ENCODE data around the gene ENDOV. TPM values are rescaled to one million over a fixed set of nuclear protein-coding genes. Genes with fewer than 3 reads are reported as not detected.
A peak's percentile ranks its signal among the peaks of the same experiment; 100 is the strongest.

Gene ENDOV
- total RNA-seq, 4 donors from 2014 or later = 9.1 to 14.7 (median 13.0) TPM

- no peak for DNase-seq (ENCODE audit: extremely low spot score)
- Histone ChIP-seq H3K27me3 (no peaks in the 10 kb centered on the region), H3K4me3 (no peak overlapping the region), H3K4me1 (peaks cover 22 to 53% (median 38%) of the 10 kb centered on the region in 4 donors), H3K27ac (replicated peaks in 1 of 4) (peak overlapping the region in 3 of 4 donors; percentile 66 to 82 (median 69)), H3K36me3 (no peaks in the 10 kb centered on the region), H3K9me3 (no peaks in the 10 kb centered on the region)
- intact Hi-C loops (cut with DNase I) = no loop called here
- TF ChIP-seq CTCF (IDR thresholded peaks at IDR 0.05) = no peak
- TF ChIP-seq POLR2A (IDR thresholded peaks at IDR 0.05; ENCODE audit: low read depth) = no peak
- TF ChIP-seq POLR2AphosphoS5 (IDR thresholded peaks at IDR 0.05) = no peak
- no peak for TF ChIP-seq EP300 (IDR thresholded peaks at IDR 0.05)
- WGBS = 90% methylated on average over 8 of the region's 9 CpGs
Observed at GRCh38 chr17:80451104-80451775, 36.3 kb downstream of the ENDOV start.

- Histone ChIP-seq H3K27ac (replicated peaks in 1 of 4) (no peak overlapping the region), H3K9me3 (no peaks in the 10 kb centered on the region), H3K4me1 (peaks cover 33 to 64% (median 49%) of the 10 kb centered on the region in 4 donors), H3K27me3 (no peaks in the 10 kb centered on the region), H3K36me3 (no peaks in the 10 kb centered on the region), H3K4me3 (no peak overlapping the region)
- DNase-seq (ENCODE audit: extremely low spot score) = no peak
- TF ChIP-seq POLR2A (IDR thresholded peaks at IDR 0.05; ENCODE audit: low read depth) (no peak), POLR2AphosphoS5 (IDR thresholded peaks at IDR 0.05) (no peak), CTCF (IDR thresholded peaks at IDR 0.05) (no peak), EP300 (IDR thresholded peaks at IDR 0.05) (no peak)
- WGBS = 76% methylated on average over 13 of the region's 14 CpGs
- intact Hi-C loops (cut with DNase I) = no loop called here
Observed at GRCh38 chr17:80452173-80452915, 37.4 kb downstream of the ENDOV start.

- 87% methylated on average over 15 of the region's 19 CpGs for WGBS
- Histone ChIP-seq H3K4me1 (peaks cover 34 to 69% (median 54%) of the 10 kb centered on the region in 4 donors), H3K36me3 (no peaks in the 10 kb centered on the region), H3K27ac (replicated peaks in 1 of 4) (peak overlapping the region in 3 of 4 donors; percentile 96 to 100 (median 96)), H3K27me3 (no peaks in the 10 kb centered on the region), H3K9me3 (no peaks in the 10 kb centered on the region), H3K4me3 (peak overlapping the region; percentile 72 to 86 (median 76))
- TF ChIP-seq POLR2A (IDR thresholded peaks at IDR 0.05; ENCODE audit: low read depth) (no peak), EP300 (IDR thresholded peaks at IDR 0.05) (no peak), CTCF (IDR thresholded peaks at IDR 0.05) (no peak), POLR2AphosphoS5 (IDR thresholded peaks at IDR 0.05) (no peak)
- DNase-seq (ENCODE audit: extremely low spot score) = no peak
- intact Hi-C loops (cut with DNase I) = no loop called here
Observed at GRCh38 chr17:80453126-80453997, 38.4 kb downstream of the ENDOV start.

- Histone ChIP-seq H3K4me3 (peak overlapping the region; percentile 72 to 86 (median 76)), H3K27me3 (no peaks in the 10 kb centered on the region), H3K36me3 (no peaks in the 10 kb centered on the region), H3K4me1 (peaks cover 34 to 68% (median 54%) of the 10 kb centered on the region in 4 donors), H3K27ac (replicated peaks in 1 of 4) (peak overlapping the region; percentile 94 to 100 (median 96)), H3K9me3 (no peaks in the 10 kb centered on the region)
- DNase-seq (ENCODE audit: extremely low spot score) = no peak
- intact Hi-C loops (cut with DNase I) = no loop called here
- TF ChIP-seq POLR2A (IDR thresholded peaks at IDR 0.05; ENCODE audit: low read depth) (no peak), POLR2AphosphoS5 (IDR thresholded peaks at IDR 0.05) (no peak), CTCF (IDR thresholded peaks at IDR 0.05) (no peak), EP300 (IDR thresholded peaks at IDR 0.05) (no peak)
- WGBS = 28% methylated on average over 30 of the region's 36 CpGs
Observed at GRCh38 chr17:80453998-80454556, 39.1 kb downstream of the ENDOV start.
